Right lobe of liver (tissue), 6 donors: ENCODE data around the gene ZCCHC4. TPM values are rescaled to one million over a fixed set of nuclear protein-coding genes. Genes with fewer than 3 reads are reported as not detected.

Experiments
- ATAC-seq, 4 donors: fragments of 200-7000 bp; cut with Tn5 transposase; one replicate each; pipeline ENCODE4 v1.9.1; 2020; ENCODE audit warnings: mild to moderate bottlenecking in 4 of 4, moderate library complexity in 4 of 4
- DNase-seq, 3 donors: peaks; one replicate each; pipeline ENCODE4 v3.0.0-alpha.2; 2020
- H3K27ac ChIP-seq, 3 donors: fragments of 200-600 bp; one replicate each; pipeline ENCODE4 v1.8.0; 2022
- H3K27me3 ChIP-seq, 2 donors: fragments of 200-600 bp; one replicate each; pipeline ENCODE4 v1.8.0; 2022
- H3K36me3 ChIP-seq, 4 donors: fragments of 200-600 bp; sonication (generic) in 1 of 4; one replicate each; pipeline versions ENCODE4 v1.5.1 to v1.8.0; 2017 to 2022; ENCODE audit warnings: control low read depth in 1 of 4
- H3K4me1 ChIP-seq, 4 donors: fragments of 200-600 bp; sonication (generic) in 1 of 4; one replicate each; pipeline versions ENCODE4 v1.5.1 to v1.8.0; 2017 to 2022; ENCODE audit warnings: control low read depth in 1 of 4
- H3K4me3 ChIP-seq, 3 donors: fragments of 200-600 bp; one replicate each; pipeline ENCODE4 v1.8.0; 2022
- H3K9me3 ChIP-seq, 4 donors: fragments of 200-600 bp; sonication (generic) in 1 of 4; one replicate each; pipeline versions ENCODE4 v1.5.1 to v1.8.0; 2017 to 2022; ENCODE audit warnings: control low read depth in 1 of 4
- CTCF ChIP-seq, 4 donors: fragments of 200-600 bp in 3 of 4; fragments of 450-650 bp in 1 of 4; IDR thresholded peaks; one replicate each; pipeline versions ENCODE4 v1.5.1 to v1.8.0; 2016 to 2022; ENCODE audit warnings: antibody characterized with exemption in 4 of 4, mild to moderate bottlenecking in 2 of 4
- POLR2A ChIP-seq: fragments of 450-650 bp; IDR thresholded peaks from one replicate; pipeline ENCODE4 v1.6.1; 2017; ENCODE audit warnings: antibody characterized with exemption, mild to moderate bottlenecking
- WGBS: methylation state at CpG from one replicate; pipeline ENCODE4 v1.1.6; 2018; ENCODE audit warnings: low coverage, low lambda C conversion rate; ENCODE audit not compliant: insufficient coverage; ENCODE audit errors: missing lambda C conversion rate; 5-methylcytosine and 5-hydroxymethylcytosine counted together
- intact Hi-C, 2 donors: fragments of 100-400 bp; cut with DNase I; formaldehyde crosslinking; loops; one replicate each; pipeline versions ENCODE4 v1.11.2 to v1.14.1; 2022
- total RNA-seq, 6 experiments: library from RNA; depleted of rRNA in 2 of 6; stranded (reverse); fragments of >200 nt in 2 of 6; fragmentation: NEBNext Ultra II Directional in 3 of 6; extraction: Animal tissue kit (Norgen Biotek cat#: 25700) in 3 of 6; gene quantifications; one replicate each; pipeline versions ENCODE4 v1.1.0 to v1.2.4, GENCODE V29; 2016 to 2023
- donor health status: DM: no; HTN: yes; CAD: no.
- donor health status: DM: no; HTN: no; CAD: no.
- donor health status: DM: no; HTN: no; CAD: no.
- donor health status: DM: no; HTN: yes; CAD: no.
- donor health status: DM: no; HTN: yes; CAD: no.

The ZCCHC4 gene
- total RNA-seq, 6 experiments from 2014 or later = 2.9 to 6.9 (median 3.9) TPM

- WGBS = 67% methylated on average over 3 of the region's 3 CpGs
- ATAC-seq (no peak), DNase-seq (no peak)
- Histone ChIP-seq H3K4me3 (no peak overlapping the region), H3K9me3 (no peaks in the 10 kb centered on the region), H3K27ac (no peak overlapping the region), H3K4me1 (peaks cover 0 to 6% (median 0%) of the 10 kb centered on the region in 4 donors), H3K36me3 (peaks cover 0 to 43% (median 11%) of the 10 kb centered on the region in 4 donors), H3K27me3 (no peaks in the 10 kb centered on the region)
- TF ChIP-seq POLR2A = no peak
- no peak for TF ChIP-seq CTCF (IDR thresholded peaks at IDR 0.05)
- intact Hi-C loops = no loop called here
Measured at GRCh38 chr4:25401066-25401465, 88.5 kb downstream of the ZCCHC4 start.

- ATAC-seq (no peak), DNase-seq (no peak)
- H3K27me3 ChIP-seq = no peaks in the 10 kb centered on the region
- H3K4me3 ChIP-seq = no peak overlapping the region
- peaks cover 0 to 6% (median 0%) of the 10 kb centered on the region in 4 donors for H3K4me1 ChIP-seq
- TF ChIP-seq POLR2A (no peak), CTCF (IDR thresholded peaks at IDR 0.05) (no peak)
- 79% methylated on average over 1 of the region's 1 CpG for WGBS
- H3K36me3 ChIP-seq = peaks cover 0 to 34% (median 5%) of the 10 kb centered on the region in 4 donors
- no peaks in the 10 kb centered on the region for H3K9me3 ChIP-seq
- H3K27ac ChIP-seq = no peak overlapping the region
- intact Hi-C loops = no loop called here
Measured at GRCh38 chr4:25402521-25402920, 89.9 kb downstream of the ZCCHC4 start.

- DNase-seq = no peak
- no peak overlapping the region for H3K4me3 ChIP-seq
- H3K27me3 ChIP-seq = no peaks in the 10 kb centered on the region
- peaks cover 0 to 6% (median 0%) of the 10 kb centered on the region in 4 donors for H3K4me1 ChIP-seq
- no peak for ATAC-seq
- TF ChIP-seq POLR2A = no peak
- no peak for TF ChIP-seq CTCF (IDR thresholded peaks at IDR 0.05)
- H3K27ac ChIP-seq = no peak overlapping the region
- no peaks in the 10 kb centered on the region for H3K9me3 ChIP-seq
- H3K36me3 ChIP-seq = peaks cover 0 to 38% (median 3%) of the 10 kb centered on the region in 4 donors
- intact Hi-C loops = no loop called here
Measured at GRCh38 chr4:25403699-25404098, 91.1 kb downstream of the ZCCHC4 start.

GRCh38 chr4:25405453-25405852 is 92.9 kb downstream of the ZCCHC4 start:
- Histone ChIP-seq H3K27me3 (no peaks in the 10 kb centered on the region), H3K27ac (peak overlapping the region in 1 of 3 donors; percentile 26), H3K4me3 (no peak overlapping the region), H3K9me3 (no peaks in the 10 kb centered on the region), H3K36me3 (peaks cover 0 to 55% (median 5%) of the 10 kb centered on the region in 4 donors), H3K4me1 (peaks cover 0 to 6% (median 0%) of the 10 kb centered on the region in 4 donors)
- WGBS = 65% methylated on average over 2 of the region's 2 CpGs
- TF ChIP-seq CTCF (IDR thresholded peaks at IDR 0.05) = no peak
- no peak for TF ChIP-seq POLR2A
- no peak for DNase-seq
- peak in 2 of 4 donors; percentile 41 to 52 for ATAC-seq
- intact Hi-C loops = no loop called here
